CD14-positive monocyte (primary cell): Measurements from ENCODE around the gene TRIM29. TPM values are rescaled to one million over a fixed set of nuclear protein-coding genes. Genes with fewer than 3 reads are reported as not detected.

Source experiments
- DNase-seq, 3 donors: peaks; one replicate each; pipeline ENCODE4 v3.0.0-alpha.2; 2011 to 2022
- H2AFZ ChIP-seq: 2 replicates; pipeline ENCODE4 v1.6.0; 2012; ENCODE audit warnings: mild to moderate bottlenecking, low read depth, low read length, inconsistent platforms; ENCODE audit not compliant: insufficient read depth, poor library complexity, severe bottlenecking
- H3K27ac ChIP-seq, 2 donors: 1 replicate in 1 of 2; 2 replicates in 1 of 2; pipeline ENCODE4 v1.5.1; 2012 to 2013; ENCODE audit warnings: low read length in 2 of 2, control low read depth in 1 of 2, inconsistent platforms in 1 of 2, low read depth in 1 of 2, mild to moderate bottlenecking in 1 of 2
- H3K27me3 ChIP-seq, 2 donors: one replicate each; pipeline versions ENCODE4 v1.6.0 to v1.6.1; 2011 to 2013; ENCODE audit warnings: low read length in 2 of 2; ENCODE audit not compliant: control insufficient read depth in 2 of 2, insufficient read depth in 2 of 2
- H3K36me3 ChIP-seq, 2 donors: replicated peaks in 1 of 2; 1 replicate in 1 of 2; 2 replicates in 1 of 2; pipeline versions ENCODE4 v1.5.1 to v1.6.1; 2012 to 2013; ENCODE audit warnings: low read length in 2 of 2, control low read depth in 1 of 2, inconsistent platforms in 1 of 2, mild to moderate bottlenecking in 1 of 2; ENCODE audit not compliant: insufficient read depth in 2 of 2, control insufficient read depth in 1 of 2
- H3K4me1 ChIP-seq, 2 donors: 1 replicate in 1 of 2; 2 replicates in 1 of 2; pipeline versions ENCODE4 v1.5.1 to v1.6.1; 2012 to 2013; ENCODE audit warnings: low read length in 2 of 2, control low read depth in 1 of 2, inconsistent platforms in 1 of 2, mild to moderate bottlenecking in 1 of 2, moderate library complexity in 1 of 2; ENCODE audit not compliant: insufficient read depth in 2 of 2, control insufficient read depth in 1 of 2
- H3K4me2 ChIP-seq: replicated peaks from 2 replicates; pipeline ENCODE3; 2012; ENCODE audit warnings: low read length, moderate library complexity, mild to moderate bottlenecking; ENCODE audit not compliant: poor library complexity, severe bottlenecking; ENCODE audit errors: extremely low read depth
- H3K4me3 ChIP-seq, 3 experiments: fragments of 200-600 bp in 1 of 3; sonication (generic) in 1 of 3; replicated peaks in 1 of 3; 1 replicate in 2 of 3; 2 replicates in 1 of 3; pipeline ENCODE4 v1.5.1; 2011 to 2013; ENCODE audit warnings: low read length in 3 of 3, mild to moderate bottlenecking in 3 of 3, control low read depth in 2 of 3, low read depth in 2 of 3, inconsistent platforms in 1 of 3, moderate library complexity in 1 of 3
- H3K79me2 ChIP-seq: 2 replicates; pipeline ENCODE4 v1.6.0; 2012; ENCODE audit warnings: mild to moderate bottlenecking, control low read depth, inconsistent platforms, low read length, moderate library complexity; ENCODE audit not compliant: insufficient read depth
- H3K9ac ChIP-seq: 2 replicates; pipeline ENCODE4 v1.6.0; 2017; ENCODE audit warnings: low read length, mild to moderate bottlenecking; ENCODE audit not compliant: insufficient read depth, poor library complexity, severe bottlenecking
- H3K9me3 ChIP-seq, 2 donors: replicated peaks in 1 of 2; 1 replicate in 1 of 2; 2 replicates in 1 of 2; pipeline versions ENCODE4 v1.5.1 to v1.6.1; 2012 to 2013; ENCODE audit warnings: low read length in 2 of 2, control low read depth in 1 of 2; ENCODE audit not compliant: control insufficient read depth in 1 of 2, insufficient read depth in 1 of 2
- H4K20me1 ChIP-seq: 2 replicates; pipeline ENCODE4 v1.6.0; 2012; ENCODE audit warnings: mild to moderate bottlenecking, low read length, control low read depth, moderate library complexity; ENCODE audit not compliant: insufficient read depth
- H3K27ac Mint-ChIP-seq, 7 donors: one replicate each; pipeline ENCODE4 v1.8.0; 2020; ENCODE audit warnings: mild to moderate bottlenecking in 7 of 7, mixed read lengths in 7 of 7, moderate library complexity in 6 of 7, inconsistent platforms in 2 of 7
- H3K27me3 Mint-ChIP-seq, 3 donors: one replicate each; pipeline ENCODE4 v1.8.0; 2021 to 2022; ENCODE audit warnings: low read depth in 3 of 3, mild to moderate bottlenecking in 3 of 3, mixed read lengths in 3 of 3, moderate library complexity in 3 of 3, inconsistent platforms in 1 of 3
- H3K36me3 Mint-ChIP-seq, 2 donors: one replicate each; pipeline ENCODE4 v1.8.0; 2020; ENCODE audit warnings: mixed read lengths in 2 of 2, inconsistent platforms in 1 of 2, mild to moderate bottlenecking in 1 of 2
- H3K4me1 Mint-ChIP-seq: one replicate; pipeline ENCODE4 v1.8.0; 2020; ENCODE audit warnings: mild to moderate bottlenecking, mixed read lengths
- H3K4me3 Mint-ChIP-seq, 2 donors: one replicate each; pipeline ENCODE4 v1.8.0; 2020; ENCODE audit warnings: mild to moderate bottlenecking in 2 of 2, mixed read lengths in 2 of 2, moderate library complexity in 1 of 2
- H3K9me3 Mint-ChIP-seq, 7 donors: one replicate each; pipeline ENCODE4 v1.8.0; 2020 to 2022; ENCODE audit warnings: mixed read lengths in 7 of 7, mild to moderate bottlenecking in 6 of 7, moderate library complexity in 6 of 7, inconsistent platforms in 2 of 7
- WGBS: methylation state at CpG from one replicate; pipeline ENCODE4 v1.1.5; 2013; ENCODE audit warnings: missing lambda C conversion rate; ENCODE audit not compliant: insufficient coverage; 5-methylcytosine and 5-hydroxymethylcytosine counted together
- intact Hi-C, 2 donors: fragments of 100-400 bp; cut with micrococcal nuclease; formaldehyde crosslinking; loops; one replicate each; pipeline versions ENCODE4 v1.15.0 to v1.15.1; 2023
- polyA plus RNA-seq, 3 donors: library from polyadenylated mRNA; depleted of rRNA in 1 of 3; unstranded in 2 of 3; stranded (reverse) in 1 of 3; fragments of 300-500 nt in 2 of 3; fragments of >200 nt in 1 of 3; fragmentation: Illumina TruSeq in 2 of 3; gene quantifications; 1 replicate in 2 of 3; 2 replicates in 1 of 3; pipeline ENCODE4 v1.2.3, GENCODE V29; 2012 to 2021
- TF ChIP-seq, protein P1 (sequence below): fragments of 200-600 bp; IDR thresholded peaks from one replicate; pipeline ENCODE4 v1.8.0; 2022; ENCODE audit warnings: antibody characterized with exemption, mild to moderate bottlenecking

Gene TRIM29
- polyA plus RNA-seq, 3 donors, result not detected

DNA sequence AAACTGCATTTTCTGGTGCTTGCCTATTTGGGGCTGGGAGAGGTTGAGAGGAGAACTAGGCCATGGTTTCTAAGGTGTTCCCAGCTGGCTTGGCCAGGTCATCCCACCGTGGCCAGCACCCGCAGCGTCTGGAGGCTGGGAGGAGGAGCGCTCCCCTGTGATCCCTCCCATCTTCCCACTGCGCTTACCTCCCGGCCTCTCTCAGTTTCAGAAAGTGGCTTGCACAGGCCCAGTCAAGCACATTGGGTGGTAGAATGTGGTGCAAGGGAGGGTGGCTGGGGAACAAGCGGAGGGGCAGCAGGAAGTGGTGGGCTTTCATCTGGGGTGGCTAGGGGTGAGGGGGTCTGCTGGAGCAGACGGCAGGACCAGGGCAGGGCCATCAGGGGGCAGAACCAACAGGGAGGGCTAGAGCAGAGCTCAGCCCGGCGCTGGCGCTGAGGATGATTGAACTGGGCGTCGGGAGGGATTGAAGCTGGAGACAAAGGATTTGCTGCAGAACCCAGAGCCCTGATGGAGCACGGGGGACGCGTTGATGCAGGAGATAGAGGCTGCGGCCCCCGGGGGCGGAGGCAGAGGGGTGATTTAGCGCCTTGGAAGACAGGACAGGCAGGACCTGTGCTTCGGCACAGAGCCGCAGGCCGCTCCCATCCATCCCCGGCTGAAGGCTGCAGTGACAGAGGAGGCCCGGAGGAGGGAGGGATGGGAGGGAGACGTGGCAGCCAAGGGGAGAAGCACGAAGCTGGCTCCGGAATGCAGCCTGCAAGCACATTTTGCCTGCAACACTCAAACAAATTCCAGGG lies 76.0 kb downstream of the TRIM29 start:
- WGBS, result 65% methylated on average over 16 of the region's 28 CpGs
- H3K27me3 Mint-ChIP-seq, result peaks cover 9 to 22% (median 12%) of the 10 kb centered on the region in 3 donors
- H3K4me3 Mint-ChIP-seq, result no peak overlapping the region

More for the DNA sequence above, 76.0 kb downstream of the TRIM29 start:
- Histone ChIP-seq H3K27ac (no peak overlapping the region), H3K9ac (no peak overlapping the region), H3K36me3 (no peaks in the 10 kb centered on the region), H3K9me3 (no peaks in the 10 kb centered on the region), H3K4me2 (no peak overlapping the region), H2AFZ (no peak overlapping the region), H3K4me1 (no peaks in the 10 kb centered on the region), H4K20me1 (no peaks in the 10 kb centered on the region), H3K4me3 (no peak overlapping the region), H3K79me2 (no peaks in the 10 kb centered on the region), H3K27me3 (no peaks in the 10 kb centered on the region)
- TF ChIP-seq, protein P1, sequence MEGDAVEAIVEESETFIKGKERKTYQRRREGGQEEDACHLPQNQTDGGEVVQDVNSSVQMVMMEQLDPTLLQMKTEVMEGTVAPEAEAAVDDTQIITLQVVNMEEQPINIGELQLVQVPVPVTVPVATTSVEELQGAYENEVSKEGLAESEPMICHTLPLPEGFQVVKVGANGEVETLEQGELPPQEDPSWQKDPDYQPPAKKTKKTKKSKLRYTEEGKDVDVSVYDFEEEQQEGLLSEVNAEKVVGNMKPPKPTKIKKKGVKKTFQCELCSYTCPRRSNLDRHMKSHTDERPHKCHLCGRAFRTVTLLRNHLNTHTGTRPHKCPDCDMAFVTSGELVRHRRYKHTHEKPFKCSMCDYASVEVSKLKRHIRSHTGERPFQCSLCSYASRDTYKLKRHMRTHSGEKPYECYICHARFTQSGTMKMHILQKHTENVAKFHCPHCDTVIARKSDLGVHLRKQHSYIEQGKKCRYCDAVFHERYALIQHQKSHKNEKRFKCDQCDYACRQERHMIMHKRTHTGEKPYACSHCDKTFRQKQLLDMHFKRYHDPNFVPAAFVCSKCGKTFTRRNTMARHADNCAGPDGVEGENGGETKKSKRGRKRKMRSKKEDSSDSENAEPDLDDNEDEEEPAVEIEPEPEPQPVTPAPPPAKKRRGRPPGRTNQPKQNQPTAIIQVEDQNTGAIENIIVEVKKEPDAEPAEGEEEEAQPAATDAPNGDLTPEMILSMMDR, result no peak
- H3K4me1 Mint-ChIP-seq, result no peaks in the 10 kb centered on the region
- H3K9me3 Mint-ChIP-seq, result peaks cover 0 to 3% (median 0%) of the 10 kb centered on the region in 7 donors
- intact Hi-C loops, result no loop called here
- no peak overlapping the region for H3K27ac Mint-ChIP-seq
- no peak for DNase-seq
- H3K36me3 Mint-ChIP-seq, result no peaks in the 10 kb centered on the region

Other genes starting within 250 kb of the TRIM29 start
- 10 to 100 TPM; 31.5 to 57.2 (median 49.2) TPM for gene OAF, start 72.9 kb upstream of the TRIM29 start, polyA plus RNA-seq
- under 1 TPM in 2 of 3 donors, not detected in 1; 0.37 to 0.54 TPM for gene POU2F3, start 102.0 kb upstream of the TRIM29 start, polyA plus RNA-seq
- not detected for gene TLCD5, start 187.2 kb upstream of the TRIM29 start, polyA plus RNA-seq
- under 1 TPM; 0.25 to 0.87 (median 0.27) TPM for gene ARHGEF12, start 198.3 kb upstream of the TRIM29 start, polyA plus RNA-seq